WI38 (cell line): ENCODE measurements around the gene SEC24B.
A peak's percentile ranks its signal among the peaks of the same experiment; 100 is the strongest.
"Not testable (repeated sequence)": the region's sequence is repeated elsewhere in the genome, so short reads cannot be mapped to it uniquely, and the experiment has no call there.

Source experiments
- H3K4me3 ChIP-seq: 2 replicates; pipeline ENCODE4 v1.5.1; 2011; ENCODE audit warnings: low read depth, mild to moderate bottlenecking, control low read depth, low read length
- TF ChIP-seq, protein P1 (sequence below): IDR thresholded peaks from 2 replicates; pipeline ENCODE4 v1.5.1; 2012; ENCODE audit warnings: low read depth, mild to moderate bottlenecking, control low read depth, low read length

Gene SEC24B

DNA sequence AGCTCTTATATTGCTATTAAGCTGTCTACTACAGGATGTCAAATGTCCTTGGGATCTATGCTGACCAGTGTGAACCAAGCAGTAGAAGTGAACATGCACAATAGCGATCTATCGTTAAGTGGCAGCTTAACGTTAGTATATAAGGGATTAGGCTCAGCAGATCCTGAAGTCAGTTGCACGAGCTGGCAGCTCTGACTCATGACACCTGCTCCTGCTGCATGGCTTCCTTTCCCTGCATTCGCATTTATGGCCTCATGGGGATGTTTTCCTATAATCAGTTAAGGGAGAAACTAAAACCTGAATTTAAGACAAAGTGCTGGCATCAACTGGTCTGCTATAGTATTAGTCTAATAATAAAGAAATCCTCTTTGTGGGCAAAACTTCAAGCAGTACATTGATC is 113.8 kb downstream of the SEC24B start:
- TF ChIP-seq, protein P1, sequence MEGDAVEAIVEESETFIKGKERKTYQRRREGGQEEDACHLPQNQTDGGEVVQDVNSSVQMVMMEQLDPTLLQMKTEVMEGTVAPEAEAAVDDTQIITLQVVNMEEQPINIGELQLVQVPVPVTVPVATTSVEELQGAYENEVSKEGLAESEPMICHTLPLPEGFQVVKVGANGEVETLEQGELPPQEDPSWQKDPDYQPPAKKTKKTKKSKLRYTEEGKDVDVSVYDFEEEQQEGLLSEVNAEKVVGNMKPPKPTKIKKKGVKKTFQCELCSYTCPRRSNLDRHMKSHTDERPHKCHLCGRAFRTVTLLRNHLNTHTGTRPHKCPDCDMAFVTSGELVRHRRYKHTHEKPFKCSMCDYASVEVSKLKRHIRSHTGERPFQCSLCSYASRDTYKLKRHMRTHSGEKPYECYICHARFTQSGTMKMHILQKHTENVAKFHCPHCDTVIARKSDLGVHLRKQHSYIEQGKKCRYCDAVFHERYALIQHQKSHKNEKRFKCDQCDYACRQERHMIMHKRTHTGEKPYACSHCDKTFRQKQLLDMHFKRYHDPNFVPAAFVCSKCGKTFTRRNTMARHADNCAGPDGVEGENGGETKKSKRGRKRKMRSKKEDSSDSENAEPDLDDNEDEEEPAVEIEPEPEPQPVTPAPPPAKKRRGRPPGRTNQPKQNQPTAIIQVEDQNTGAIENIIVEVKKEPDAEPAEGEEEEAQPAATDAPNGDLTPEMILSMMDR = no peak
- no peak overlapping the region for H3K4me3 ChIP-seq

DNA sequence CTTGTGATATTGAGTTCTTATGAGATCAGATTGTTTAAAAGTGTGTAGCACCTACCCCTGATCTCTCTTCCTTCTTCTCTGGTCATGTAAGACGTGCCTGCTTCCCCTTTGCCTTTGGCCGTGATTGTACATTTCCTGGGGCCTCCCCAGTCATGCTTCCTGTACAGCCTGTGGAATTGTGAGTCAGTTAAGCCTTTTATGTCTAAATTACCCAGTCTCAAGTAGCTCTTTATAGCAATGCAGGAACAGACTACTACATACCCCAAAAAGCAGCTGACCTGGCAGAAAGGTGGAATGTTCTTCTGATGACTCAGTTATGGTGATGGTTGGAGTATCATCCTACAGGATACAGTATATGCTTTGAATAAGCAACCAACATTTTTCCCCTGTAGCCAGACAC is 115.0 kb downstream of the SEC24B start:
- no peak overlapping the region for H3K4me3 ChIP-seq

DNA sequence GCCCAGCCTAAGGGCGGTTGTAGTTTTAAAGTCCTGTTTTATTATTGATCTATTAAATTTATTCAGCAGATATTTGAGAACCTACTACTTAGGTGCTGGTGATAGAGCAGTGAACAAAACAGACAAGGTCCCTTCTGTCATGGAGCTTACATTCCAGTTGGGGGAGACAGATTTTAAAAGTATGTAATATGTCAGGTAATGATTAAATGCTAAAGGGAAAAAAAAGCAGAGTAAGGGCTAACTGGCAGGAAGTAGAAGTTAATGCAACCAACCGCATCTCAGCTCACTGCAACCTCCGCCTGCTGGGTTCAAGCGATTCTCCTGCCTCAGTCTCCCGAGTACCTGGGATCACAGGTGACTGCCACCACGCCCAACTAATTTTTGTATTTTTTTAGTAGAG is 118.6 kb downstream of the SEC24B start:
- TF ChIP-seq, protein P1 = no peak
- H3K4me3 ChIP-seq = no peak overlapping the region

More for the DNA sequence above, 115.0 kb downstream of the SEC24B start:
- TF ChIP-seq, protein P1 = no peak

DNA sequence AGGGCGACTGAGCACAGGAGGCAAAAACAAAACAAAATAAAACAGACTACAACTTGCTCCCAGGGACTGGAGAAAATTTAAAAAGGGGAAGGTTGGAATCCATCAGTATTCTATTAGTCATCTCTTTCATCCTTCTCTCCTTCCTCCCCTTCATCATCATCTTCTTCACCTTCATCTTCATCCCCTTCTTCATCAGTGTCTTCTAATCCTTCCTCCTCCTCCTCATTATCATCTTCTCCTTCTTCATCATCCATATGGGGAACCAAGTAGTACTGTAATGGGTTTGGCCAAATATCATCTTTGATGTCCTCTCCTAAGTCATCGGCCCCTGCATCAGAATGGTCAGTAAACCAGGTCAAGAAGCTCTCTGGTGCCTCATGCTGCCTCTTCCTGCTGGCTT is 119.5 kb downstream of the SEC24B start:
- H3K4me3 ChIP-seq = no peak overlapping the region
- TF ChIP-seq, protein P1 = no peak

DNA sequence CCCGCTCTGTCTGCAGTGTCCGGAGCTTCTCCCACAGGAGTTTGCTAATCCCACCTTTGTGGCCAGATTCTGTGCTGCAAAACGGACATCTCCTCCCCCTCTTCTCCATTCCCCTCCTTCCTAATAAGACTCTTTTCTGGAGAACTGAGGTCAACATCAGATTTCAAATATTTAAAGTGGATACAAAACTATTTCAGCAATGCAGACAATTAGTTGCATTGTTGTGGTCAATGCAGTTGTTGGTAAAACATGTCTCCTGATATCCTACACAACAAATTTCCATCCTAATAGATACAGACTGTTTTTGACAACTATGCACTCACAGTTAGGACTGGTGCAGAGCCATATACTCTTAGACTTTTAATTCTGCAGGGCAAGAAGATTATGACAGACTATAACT is 121.4 kb downstream of the SEC24B start:
- TF ChIP-seq, protein P1 = no peak
- no peak overlapping the region for H3K4me3 ChIP-seq

DNA sequence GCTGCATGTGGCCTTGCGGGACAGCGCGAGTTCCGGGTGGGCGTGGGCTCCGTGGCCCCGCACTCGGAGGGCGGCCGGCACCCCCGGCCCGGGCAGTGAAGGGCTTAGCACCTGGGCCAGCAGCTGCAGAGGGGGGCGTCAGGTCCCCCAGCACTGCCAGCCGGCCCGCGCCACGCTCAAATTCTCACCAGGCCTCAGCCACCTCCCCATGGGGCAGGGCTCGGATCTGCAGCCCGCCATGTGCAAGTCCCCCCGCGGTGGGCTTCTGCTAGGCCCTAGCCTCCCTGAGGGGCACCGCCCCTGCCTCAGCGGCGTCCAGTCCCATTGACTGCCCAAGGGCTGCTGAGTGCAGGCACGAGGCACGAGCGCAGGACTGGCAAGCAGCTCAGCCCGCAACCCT is 123.8 kb downstream of the SEC24B start:
- no peak overlapping the region for H3K4me3 ChIP-seq
- TF ChIP-seq, protein P1 = no peak

DNA sequence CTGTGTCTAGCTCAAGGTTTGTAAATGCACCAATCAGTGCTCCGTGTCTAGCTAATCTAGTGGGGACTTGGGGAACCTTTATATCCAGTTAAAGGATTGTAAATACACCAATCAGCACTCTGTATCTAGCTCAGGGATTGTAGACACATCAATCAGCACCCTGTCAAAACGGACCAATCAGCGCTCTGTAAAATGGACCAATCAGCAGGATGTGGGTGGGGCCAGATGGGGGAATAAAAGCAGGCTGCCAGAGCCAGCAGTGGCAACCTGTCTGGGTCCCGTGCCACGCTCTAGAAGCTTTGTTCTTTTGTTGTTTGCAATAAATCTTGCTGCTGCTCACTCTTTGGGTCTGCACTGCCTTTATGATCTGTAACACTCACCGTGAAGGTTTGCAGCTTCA is 124.5 kb downstream of the SEC24B start:
- H3K4me3 ChIP-seq = not testable (repeated sequence)

DNA sequence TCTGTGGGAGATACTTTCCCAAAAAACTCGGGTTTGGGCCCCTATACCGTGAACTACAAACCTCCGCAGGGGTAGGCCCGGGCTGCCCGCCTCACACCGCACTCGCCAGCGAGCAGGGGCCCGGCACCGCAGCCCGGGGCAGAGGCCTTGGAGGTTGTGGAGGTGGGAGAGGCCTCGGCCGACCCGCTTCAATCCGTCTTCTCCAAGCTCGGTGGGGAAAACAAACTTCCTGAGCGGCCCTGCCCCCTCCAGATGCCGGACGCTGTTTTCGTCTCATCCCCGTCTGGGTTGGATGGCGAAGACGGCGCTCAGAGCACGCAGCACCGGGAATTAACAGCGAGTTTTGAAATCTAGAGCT is 126.0 kb downstream of the SEC24B start:
- TF ChIP-seq, protein P1 = no peak
- H3K4me3 ChIP-seq = peak overlapping the region; percentile 76
